Activated T-helper 1 cell treated with anti-CD3 and anti-CD28 coated beads, Interleukin-2, amount 50 U/mL, for 16 hours (primary cell): Measurements from ENCODE around the gene CEBPA.
"Not testable (repeated sequence)": the region's sequence is repeated elsewhere in the genome, so short reads cannot be mapped to it uniquely, and the experiment has no call there.

ENCODE experiments used
- DNase-seq, 2 donors: peaks; one replicate each; pipeline ENCODE4 v3.0.0-alpha.2; 2020; ENCODE audit warnings: low read depth in 1 of 2, low spot score in 1 of 2

CEBPA gene

GRCh38 chr19:33325920-33326319, 23.6 kb upstream of the CEBPA start:
- no peak for DNase-seq

DNA sequence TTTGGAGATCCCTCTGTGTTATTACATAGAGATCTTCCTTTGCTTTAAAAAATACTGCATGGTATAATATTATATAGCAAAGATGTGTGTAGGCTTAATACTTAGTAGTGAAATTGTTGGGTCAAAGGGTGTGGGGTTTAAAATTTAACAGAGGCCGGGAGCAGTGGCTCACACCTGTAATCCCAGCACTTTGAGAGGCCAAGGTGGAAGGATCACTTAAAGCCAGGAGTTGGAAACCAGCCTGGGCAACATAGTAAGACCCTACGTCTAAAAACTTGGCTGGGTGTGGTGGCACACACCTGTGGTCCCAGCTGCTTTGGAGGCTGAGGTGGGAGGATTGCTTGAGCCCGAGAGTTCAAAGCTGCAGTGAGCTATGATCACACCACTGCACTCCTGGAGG, 22.3 kb upstream of the CEBPA start:
- DNase-seq: no peak

GRCh38 chr19:33323093-33323820, 20.9 kb upstream of the CEBPA start:
- DNase-seq: no peak

GRCh38 chr19:33320636-33321035, 18.3 kb upstream of the CEBPA start:
- no peak for DNase-seq

- not testable (repeated sequence) for DNase-seq
Observed at GRCh38 chr19:33317991-33318390, 15.7 kb upstream of the CEBPA start.

GRCh38 chr19:33317517-33317916, 15.2 kb upstream of the CEBPA start:
- DNase-seq: no peak

- DNase-seq: no peak
Observed at GRCh38 chr19:33316541-33317264, 14.4 kb upstream of the CEBPA start.

DNA sequence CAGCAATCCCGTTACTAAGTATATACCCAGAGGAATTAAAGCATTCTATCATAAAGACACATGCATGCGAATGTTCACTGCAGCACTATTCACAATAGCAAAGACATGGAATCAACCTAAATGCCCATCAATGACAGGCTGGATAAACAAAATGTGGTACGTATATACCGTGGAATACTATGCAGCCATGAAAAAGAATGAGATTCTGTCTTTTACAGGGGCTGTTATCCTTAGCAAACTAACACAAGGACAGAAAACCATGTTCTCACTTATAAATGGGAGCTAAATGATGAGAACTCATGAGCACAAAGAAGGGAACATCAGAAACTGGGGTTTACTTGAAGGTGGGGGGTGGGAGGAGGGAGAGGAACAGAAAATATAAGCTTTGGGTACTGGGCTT, 10.5 kb upstream of the CEBPA start:
- DNase-seq: not testable (repeated sequence)

DNA sequence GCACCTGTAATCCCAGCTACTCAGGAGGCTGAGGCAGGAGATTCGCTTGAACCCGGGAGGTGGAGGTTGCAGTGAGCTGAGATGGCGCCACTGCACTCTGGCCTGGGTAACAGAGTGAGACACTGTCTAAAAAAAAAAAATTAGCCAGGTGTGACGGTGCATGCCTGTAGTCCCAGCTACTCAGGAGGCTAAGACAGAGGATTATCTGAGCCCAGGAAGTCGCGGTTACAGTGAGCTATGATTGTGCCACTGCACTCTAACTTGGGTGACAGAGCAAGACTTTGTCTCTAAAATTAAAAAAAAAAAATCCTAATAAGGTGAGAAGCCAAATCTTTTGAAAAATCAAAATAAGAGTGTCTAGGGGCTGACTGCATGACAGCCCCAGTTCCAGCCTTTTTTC, 9.7 kb upstream of the CEBPA start:
- DNase-seq: no peak

DNA sequence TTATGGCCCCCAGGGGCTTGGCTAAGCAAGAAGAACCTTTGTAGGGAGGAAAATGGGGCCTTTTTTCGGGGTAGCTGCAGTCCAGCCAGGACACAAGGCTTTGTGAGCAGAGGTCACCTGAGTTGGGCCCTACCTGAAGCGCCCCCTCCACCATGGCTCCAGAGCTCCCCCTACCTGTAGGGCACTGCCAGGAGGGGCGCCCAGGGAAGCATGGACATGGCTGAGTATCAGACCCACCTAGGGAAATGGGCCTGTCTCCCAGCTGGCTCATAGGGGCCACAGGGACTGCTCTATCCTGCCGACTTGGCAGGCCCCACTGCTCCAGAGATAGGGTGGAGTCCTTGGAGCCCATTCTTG, 9.0 kb upstream of the CEBPA start:
- DNase-seq: no peak

DNA sequence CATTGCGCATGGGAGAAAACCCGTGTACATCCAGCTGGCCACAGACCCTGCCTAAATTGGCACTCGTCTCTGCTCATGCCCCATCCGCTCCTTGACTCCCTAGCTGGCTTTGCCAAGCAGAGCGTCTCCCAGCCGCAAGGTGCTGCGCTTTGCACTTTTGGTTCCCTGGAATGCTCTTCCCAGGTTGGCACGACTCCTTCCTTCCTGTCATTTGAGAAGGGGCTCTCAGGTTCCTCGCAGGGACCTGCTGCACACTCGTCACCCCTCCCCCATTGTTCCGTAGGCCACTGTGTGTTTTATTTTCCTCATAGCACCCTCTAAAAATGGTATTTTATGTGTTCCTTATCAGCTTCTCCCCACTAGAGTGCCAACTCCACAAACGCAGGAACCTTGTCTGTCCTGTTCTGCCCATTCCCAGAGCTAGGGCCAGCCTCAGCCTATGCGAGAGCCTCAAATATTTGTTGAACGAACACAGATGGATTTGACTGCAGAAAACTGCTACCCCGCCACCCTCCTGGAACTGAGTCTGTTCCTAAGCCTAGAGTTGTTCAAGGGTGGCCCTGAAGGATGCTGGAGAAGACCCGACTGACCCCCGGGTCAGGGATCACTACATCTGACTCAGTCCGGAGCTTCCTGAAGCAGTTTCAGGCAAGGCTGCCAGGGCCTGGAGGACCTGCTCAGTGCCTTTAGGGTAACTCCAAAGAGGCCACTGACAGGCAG, 8.4 kb upstream of the CEBPA start:
- no peak for DNase-seq

- no peak for DNase-seq
Observed at GRCh38 chr19:33309826-33310225, 7.5 kb upstream of the CEBPA start.

DNA sequence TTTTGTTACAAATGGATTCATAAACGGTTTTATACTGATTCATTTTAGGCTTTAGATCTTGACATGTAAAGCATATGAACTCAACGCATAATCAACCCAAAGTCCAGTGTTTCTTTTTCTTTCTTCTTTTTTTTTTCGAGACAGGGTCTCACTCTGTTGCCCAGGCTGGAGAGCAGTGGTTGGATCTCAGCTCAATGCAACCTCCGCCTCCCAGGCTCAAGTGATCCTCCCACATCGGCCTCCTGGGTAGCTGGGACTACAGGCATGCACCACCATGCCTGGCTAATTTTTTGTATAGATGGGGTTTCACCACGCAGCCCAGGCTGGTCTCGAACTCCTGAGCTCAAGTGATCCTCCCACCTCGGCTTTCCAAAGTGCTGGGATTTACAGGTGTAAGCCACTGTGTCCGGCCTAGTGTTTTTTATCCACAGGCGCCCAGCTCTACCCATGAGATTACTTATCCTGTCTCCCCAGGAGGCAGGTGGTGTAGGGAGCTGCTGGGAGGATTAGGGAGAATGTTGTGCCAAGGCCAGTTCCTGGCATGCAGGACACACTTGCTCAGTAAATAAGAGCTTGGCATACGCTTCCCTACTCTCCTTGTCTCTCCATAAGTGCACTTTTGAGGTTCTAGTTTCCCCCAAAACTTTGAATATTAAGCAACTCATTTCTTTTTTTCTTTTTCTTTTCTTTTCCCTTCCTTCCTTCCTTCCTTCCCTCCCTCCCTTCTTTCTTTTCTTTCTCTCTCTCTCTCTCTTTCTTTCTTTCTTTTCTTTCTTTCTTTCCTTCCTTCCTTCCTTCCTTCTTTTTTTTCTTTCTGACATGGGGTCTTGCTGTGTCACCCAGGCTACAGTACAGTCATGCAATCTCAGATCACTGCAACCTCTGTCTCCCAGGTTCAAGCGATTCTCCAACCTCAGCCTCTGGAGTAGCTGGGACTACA, 4.8 kb upstream of the CEBPA start:
- DNase-seq: no peak

DNA sequence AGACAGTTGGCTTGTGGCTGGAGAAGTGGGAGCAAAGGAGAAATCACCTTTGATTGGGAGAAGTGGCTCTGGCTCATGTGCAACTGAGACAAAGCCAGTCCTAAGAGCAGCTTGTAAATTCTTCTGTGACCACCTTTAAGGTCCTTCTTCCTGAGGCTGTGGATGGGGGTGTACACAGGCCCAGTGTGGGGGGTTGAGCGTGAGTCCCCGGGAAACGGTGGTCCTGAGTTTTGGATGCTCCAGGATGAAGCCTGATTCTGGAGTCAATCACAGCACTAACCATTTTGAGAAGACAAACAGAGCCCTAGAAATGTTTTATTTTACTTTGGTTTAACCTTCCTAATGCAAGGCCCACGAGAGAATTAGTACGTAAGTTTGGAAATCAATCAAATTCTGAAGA, 3.9 kb upstream of the CEBPA start:
- DNase-seq: no peak

DNA sequence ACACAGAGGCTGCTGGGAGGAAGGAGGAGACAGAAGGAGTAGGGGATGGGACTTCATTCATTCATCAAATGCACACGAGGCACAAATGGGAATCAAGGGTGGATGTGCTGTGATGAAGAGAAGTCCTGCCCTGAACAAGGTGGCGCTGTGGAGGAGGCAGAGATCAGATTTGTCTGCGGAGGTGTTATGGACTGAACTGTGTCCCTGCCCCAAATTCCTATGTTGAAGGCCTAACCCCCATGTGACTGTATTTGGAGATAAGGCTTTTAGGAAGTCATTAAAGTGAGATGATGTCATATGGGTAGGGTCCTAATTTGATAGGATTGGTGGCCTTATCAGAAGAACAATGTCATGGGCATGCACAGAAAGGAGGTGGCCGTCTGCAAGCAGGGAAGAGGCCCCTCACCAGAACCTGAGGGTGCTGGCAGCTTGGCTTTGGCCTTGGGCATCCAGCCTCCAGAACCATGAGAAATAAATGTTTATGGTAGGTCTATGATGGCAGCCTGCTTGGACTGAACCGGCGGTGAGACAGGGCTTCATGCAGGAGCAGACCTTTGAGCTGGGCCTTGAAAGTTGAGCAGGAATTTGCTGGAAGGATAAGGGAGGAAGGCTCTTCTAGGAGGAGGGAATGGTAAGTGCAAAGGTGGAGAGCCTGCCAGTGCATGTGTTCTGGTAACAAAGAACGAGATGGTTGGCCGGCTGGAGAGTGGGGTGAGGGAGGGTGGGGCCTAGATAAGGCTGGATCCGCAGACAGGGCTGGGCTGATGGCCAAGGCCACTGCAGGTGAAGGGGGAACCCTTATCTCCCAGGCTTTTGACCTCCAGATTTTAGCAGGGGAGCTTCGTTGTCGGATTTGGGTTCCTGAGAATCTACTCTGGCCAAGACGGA, 2.7 kb upstream of the CEBPA start:
- no peak for DNase-seq

DNA sequence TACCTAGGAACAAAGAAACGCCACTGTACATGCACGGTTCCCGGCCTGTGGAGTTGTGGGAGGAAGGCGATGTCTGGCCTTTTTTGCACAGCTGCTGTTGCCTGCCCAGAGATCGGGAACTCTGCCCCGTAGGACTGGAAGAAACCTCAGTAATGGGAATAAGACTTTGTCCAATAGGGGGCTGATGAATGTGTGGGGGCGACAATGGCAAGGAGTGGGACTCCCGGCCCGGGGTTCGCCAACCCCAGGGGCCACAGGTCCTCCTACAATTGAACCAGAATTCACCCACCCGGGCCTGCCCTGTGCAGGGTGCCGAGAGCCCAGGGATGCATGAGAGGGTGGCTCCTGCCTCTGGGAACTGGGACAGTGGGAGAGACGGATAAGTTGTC, 2.0 kb upstream of the CEBPA start:
- no peak for DNase-seq

- no peak for DNase-seq
Observed at GRCh38 chr19:33303791-33304345, 1.5 kb upstream of the CEBPA start.

- no peak for DNase-seq
Observed at GRCh38 chr19:33302974-33303790, 848 bp upstream of the CEBPA start.

GRCh38 chr19:33301900-33302174, 497 bp downstream of the CEBPA start:
- no peak for DNase-seq
